Hepatocyte (in vitro differentiated cells): ENCODE results near the gene TP63. TPM values are rescaled to one million over a fixed set of nuclear protein-coding genes. Genes with fewer than 3 reads are reported as not detected.

Experiments used
- DNase-seq: peaks from one replicate; pipeline ENCODE4 v3.0.0-alpha.2; 2016; ENCODE audit warnings: low spot score
- H2AFZ ChIP-seq: fragments of 200-600 bp; sonication (generic); 2 replicates; pipeline ENCODE4 v1.6.0; 2016; ENCODE audit warnings: antibody characterized with exemption, mild to moderate bottlenecking
- H3K27ac ChIP-seq: fragments of 200-600 bp; sonication (generic); 2 replicates; pipeline ENCODE4 v1.5.1; 2016; ENCODE audit warnings: mild to moderate bottlenecking
- H3K27me3 ChIP-seq: fragments of 200-600 bp; sonication (generic); 2 replicates; pipeline ENCODE4 v1.6.1; 2016
- H3K36me3 ChIP-seq: fragments of 200-600 bp; sonication (generic); replicated peaks from 2 replicates; pipeline ENCODE4 v1.5.1; 2016; ENCODE audit warnings: low read depth; ENCODE audit not compliant: insufficient read depth
- H3K4me1 ChIP-seq: fragments of 200-600 bp; sonication (generic); 2 replicates; pipeline ENCODE4 v1.5.1; 2016; ENCODE audit warnings: mild to moderate bottlenecking, moderate library complexity; ENCODE audit not compliant: insufficient read depth
- H3K4me2 ChIP-seq: fragments of 200-600 bp; sonication (generic); 2 replicates; pipeline ENCODE4 v1.6.0; 2016
- H3K4me3 ChIP-seq: fragments of 200-600 bp; sonication (generic); 2 replicates; pipeline ENCODE4 v1.5.1; 2016; ENCODE audit warnings: mild to moderate bottlenecking
- H3K79me2 ChIP-seq: fragments of 200-600 bp; sonication (generic); 2 replicates; pipeline ENCODE4 v1.6.0; 2017; ENCODE audit warnings: mild to moderate bottlenecking
- H3K9me2 ChIP-seq: fragments of 200-600 bp; sonication (generic); replicated peaks from 2 replicates; pipeline ENCODE4 v1.6.0; 2017; ENCODE audit warnings: mild to moderate bottlenecking; ENCODE audit not compliant: insufficient read depth
- H3K9me3 ChIP-seq: fragments of 200-600 bp; sonication (generic); 2 replicates; pipeline ENCODE4 v1.5.1; 2016; ENCODE audit warnings: low read depth, mild to moderate bottlenecking
- H4K20me1 ChIP-seq: fragments of 200-600 bp; sonication (generic); 2 replicates; pipeline ENCODE4 v1.6.0; 2016; ENCODE audit warnings: mild to moderate bottlenecking; ENCODE audit not compliant: insufficient read depth, poor library complexity, severe bottlenecking
- EZH2 ChIP-seq: fragments of 200-600 bp; sonication (generic); IDR thresholded peaks from 2 replicates; pipeline ENCODE4 v1.6.1; 2016; ENCODE audit warnings: antibody characterized with exemption, mild to moderate bottlenecking, borderline replicate concordance
- EZH2phosphoT487 ChIP-seq: fragments of 200-600 bp; sonication (generic); IDR thresholded peaks from one replicate; pipeline ENCODE4 v1.6.1; 2018; ENCODE audit warnings: antibody characterized with exemption, mild to moderate bottlenecking, low read depth, moderate library complexity; ENCODE audit not compliant: unreplicated experiment, severe bottlenecking
- WGBS: methylation state at CpG from one replicate; pipeline ENCODE4 v1.1.6; 2016; ENCODE audit warnings: low lambda C conversion rate; ENCODE audit errors: missing lambda C conversion rate; 5-methylcytosine and 5-hydroxymethylcytosine counted together
- polyA plus RNA-seq: library from polyadenylated mRNA; unstranded; fragments of >200 nt; fragmentation: Nextera tagmentation; extraction: Ambion mirVana; gene quantifications from 2 replicates; pipeline ENCODE4 v1.2.1, GENCODE V29; 2016
- total RNA-seq: library from RNA; depleted of rRNA; stranded (reverse); fragments of >200 nt; gene quantifications from 2 replicates; pipeline ENCODE4 v1.2.3, GENCODE V29; 2014
- TF ChIP-seq, protein P1 (sequence below): fragments of 200-600 bp; sonication (generic); IDR thresholded peaks from 2 replicates; pipeline ENCODE4 v1.5.1; 2016; ENCODE audit warnings: antibody characterized with exemption, mild to moderate bottlenecking; ENCODE audit not compliant: poor library complexity

The TP63 gene
- total and polyA plus RNA-seq, 2 experiments from 2014 or later = 1.9 to 2.4 TPM

DNA sequence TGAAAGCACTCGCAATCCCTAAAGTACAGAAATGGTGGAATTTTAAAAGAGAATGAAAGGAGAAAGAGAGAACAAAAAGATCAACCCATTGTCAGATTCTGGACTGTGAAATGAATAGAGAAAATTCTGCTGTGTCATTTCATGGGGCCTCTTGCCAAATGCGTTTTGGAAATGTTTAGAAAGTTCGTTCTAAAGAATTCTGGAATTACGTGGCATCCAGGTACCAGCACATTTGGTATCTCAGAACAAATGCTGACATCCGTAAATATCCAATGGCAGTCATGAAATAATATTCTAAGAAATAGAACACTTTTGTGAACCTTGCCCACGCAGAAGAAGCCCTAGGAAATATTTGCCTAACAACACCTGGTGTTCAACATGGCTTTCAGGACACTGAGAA, 270.3 kb downstream of the TP63 start:
- Histone ChIP-seq H3K9me2 (no peaks in the 10 kb centered on the region), H3K9me3 (no peaks in the 10 kb centered on the region), H3K36me3 (no peaks in the 10 kb centered on the region), H2AFZ (no peak overlapping the region), H4K20me1 (no peaks in the 10 kb centered on the region), H3K27me3 (no peaks in the 10 kb centered on the region), H3K27ac (no peak overlapping the region), H3K79me2 (no peaks in the 10 kb centered on the region), H3K4me2 (no peak overlapping the region), H3K4me3 (no peak overlapping the region), H3K4me1 (peaks cover 4% of the 10 kb centered on the region)
- 95% methylated on average over 6 of the region's 6 CpGs for WGBS
- DNase-seq = no peak
- no peak for TF ChIP-seq EZH2
- TF ChIP-seq EZH2phosphoT487 = no peak
- TF ChIP-seq, protein P1, sequence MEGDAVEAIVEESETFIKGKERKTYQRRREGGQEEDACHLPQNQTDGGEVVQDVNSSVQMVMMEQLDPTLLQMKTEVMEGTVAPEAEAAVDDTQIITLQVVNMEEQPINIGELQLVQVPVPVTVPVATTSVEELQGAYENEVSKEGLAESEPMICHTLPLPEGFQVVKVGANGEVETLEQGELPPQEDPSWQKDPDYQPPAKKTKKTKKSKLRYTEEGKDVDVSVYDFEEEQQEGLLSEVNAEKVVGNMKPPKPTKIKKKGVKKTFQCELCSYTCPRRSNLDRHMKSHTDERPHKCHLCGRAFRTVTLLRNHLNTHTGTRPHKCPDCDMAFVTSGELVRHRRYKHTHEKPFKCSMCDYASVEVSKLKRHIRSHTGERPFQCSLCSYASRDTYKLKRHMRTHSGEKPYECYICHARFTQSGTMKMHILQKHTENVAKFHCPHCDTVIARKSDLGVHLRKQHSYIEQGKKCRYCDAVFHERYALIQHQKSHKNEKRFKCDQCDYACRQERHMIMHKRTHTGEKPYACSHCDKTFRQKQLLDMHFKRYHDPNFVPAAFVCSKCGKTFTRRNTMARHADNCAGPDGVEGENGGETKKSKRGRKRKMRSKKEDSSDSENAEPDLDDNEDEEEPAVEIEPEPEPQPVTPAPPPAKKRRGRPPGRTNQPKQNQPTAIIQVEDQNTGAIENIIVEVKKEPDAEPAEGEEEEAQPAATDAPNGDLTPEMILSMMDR = no peak

DNA sequence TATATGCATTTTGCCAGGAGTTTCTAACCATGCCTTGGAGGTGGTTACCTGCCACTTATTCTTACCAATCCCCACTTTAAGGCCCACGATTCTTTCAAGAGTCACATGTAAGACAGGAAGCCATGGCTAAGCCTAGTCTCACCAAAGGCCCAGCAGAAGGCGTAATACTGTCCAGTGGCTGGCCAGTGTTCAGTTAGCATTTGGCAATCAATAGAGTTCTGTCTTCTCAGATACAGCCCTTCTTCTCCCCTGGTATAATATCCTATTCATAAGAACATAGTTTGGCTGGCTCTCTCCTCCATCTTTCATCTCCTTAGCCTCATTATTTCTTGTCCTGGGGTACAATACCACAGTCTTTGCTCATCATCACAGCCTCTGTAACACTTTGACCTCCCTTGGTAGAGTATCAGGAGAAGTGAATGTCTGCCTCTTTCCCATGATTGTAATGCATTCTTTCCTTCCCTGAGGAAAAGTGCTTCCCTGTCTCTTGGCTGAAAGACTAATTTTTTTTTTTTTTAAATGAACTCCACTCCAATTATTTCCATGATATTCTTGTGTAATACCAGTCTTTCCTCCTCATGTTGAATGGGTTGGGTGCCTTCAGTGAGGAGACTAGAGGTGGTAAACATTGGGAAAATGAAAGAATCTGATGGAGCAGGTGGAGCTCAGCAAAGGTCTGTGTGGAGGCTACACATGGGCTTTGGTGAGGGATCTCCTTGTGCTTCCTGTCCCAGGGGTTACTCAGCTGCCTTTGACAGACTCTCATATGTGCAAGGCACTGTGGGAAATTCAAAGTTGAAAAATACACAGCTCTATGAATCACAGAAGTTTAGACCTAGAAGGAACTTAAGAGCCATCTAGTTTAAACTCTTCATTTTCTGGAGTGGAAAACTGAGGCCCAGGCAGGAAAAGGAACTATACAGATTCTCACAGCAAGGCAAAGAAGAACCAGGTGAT, 271.3 kb downstream of the TP63 start:
- no peaks in the 10 kb centered on the region for H3K9me3 ChIP-seq
- H3K36me3 ChIP-seq = no peaks in the 10 kb centered on the region
- H4K20me1 ChIP-seq = no peaks in the 10 kb centered on the region
- H3K27me3 ChIP-seq = no peaks in the 10 kb centered on the region
- H3K4me2 ChIP-seq = no peak overlapping the region
- DNase-seq = no peak
- no peaks in the 10 kb centered on the region for H3K9me2 ChIP-seq
- TF ChIP-seq, protein P1 = no peak
- TF ChIP-seq EZH2 (no peak), EZH2phosphoT487 (no peak)
- peak overlapping the region; percentile 23 for H2AFZ ChIP-seq
- H3K4me1 ChIP-seq = peaks cover 4% of the 10 kb centered on the region
- WGBS = 93% methylated on average over 2 of the region's 2 CpGs
- H3K27ac ChIP-seq = peak overlapping the region; percentile 79
- H3K4me3 ChIP-seq = no peak overlapping the region
- no peaks in the 10 kb centered on the region for H3K79me2 ChIP-seq

DNA sequence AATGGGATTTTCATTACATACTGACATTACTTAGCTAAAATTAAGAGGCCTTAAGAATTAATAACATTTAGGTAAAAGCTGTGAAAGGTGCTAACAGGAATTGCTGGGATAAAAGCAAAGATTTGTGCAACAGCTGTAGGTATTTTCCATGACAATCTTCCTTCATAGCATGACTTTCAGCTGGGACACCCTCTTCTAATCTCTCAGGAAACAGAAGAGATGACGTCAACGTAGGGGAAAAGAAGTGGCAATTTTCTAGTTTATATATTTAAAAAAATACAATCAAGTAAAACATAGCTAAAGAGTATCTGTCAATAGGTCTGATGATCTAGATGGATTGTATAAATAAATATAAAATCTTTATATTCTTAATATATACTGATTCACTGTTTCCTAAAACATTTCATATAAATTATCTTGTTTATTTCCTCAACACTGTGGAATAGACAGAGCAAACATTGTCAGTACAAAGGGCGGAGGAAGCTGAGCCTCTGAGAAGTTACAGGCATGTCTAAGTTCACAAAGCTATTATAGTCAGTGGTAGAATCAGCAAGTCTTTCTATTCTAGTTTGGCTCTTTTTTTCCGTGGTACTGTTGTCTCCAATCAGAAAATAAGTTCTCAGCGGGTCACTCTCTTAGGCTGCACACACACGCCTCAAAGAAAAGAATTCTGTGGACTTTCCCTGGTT, 272.5 kb downstream of the TP63 start:
- peak overlapping the region; percentile 23 for H2AFZ ChIP-seq
- no peaks in the 10 kb centered on the region for H4K20me1 ChIP-seq
- peak; percentile 36 for DNase-seq
- H3K27ac ChIP-seq = peak overlapping the region; percentile 79
- no peaks in the 10 kb centered on the region for H3K36me3 ChIP-seq
- no peak overlapping the region for H3K4me2 ChIP-seq
- no peaks in the 10 kb centered on the region for H3K27me3 ChIP-seq
- H3K79me2 ChIP-seq = no peaks in the 10 kb centered on the region
- WGBS = 67% methylated on average over 6 of the region's 6 CpGs
- H3K4me3 ChIP-seq = no peak overlapping the region
- no peaks in the 10 kb centered on the region for H3K9me3 ChIP-seq
- no peaks in the 10 kb centered on the region for H3K9me2 ChIP-seq
- TF ChIP-seq, protein P1 = no peak
- TF ChIP-seq EZH2phosphoT487 = no peak
- no peak for TF ChIP-seq EZH2
- peaks cover 4% of the 10 kb centered on the region for H3K4me1 ChIP-seq
